ENCODE measurements around the gene KRT72.

- no peak for TF ChIP-seq CTCF (IDR thresholded peaks at IDR 0.05; ENCODE audit: low read depth, low read length, missing input control)
- no peak for TF ChIP-seq HNF4A (conservative IDR thresholded peaks at IDR 0.05)
- TF ChIP-seq REST (IDR thresholded peaks at IDR 0.05) = no peak
- no peak for TF ChIP-seq MAX (IDR thresholded peaks at IDR 0.05)
- no peak for TF ChIP-seq FOXA1 (IDR thresholded peaks at IDR 0.05)
- TF ChIP-seq ZBTB33 (IDR thresholded peaks at IDR 0.05) = no peak
- TF ChIP-seq RAD21 (IDR thresholded peaks at IDR 0.05) = no peak
- no peak for TF ChIP-seq YY1 (IDR thresholded peaks at IDR 0.05)
- TF ChIP-seq ATF3 (IDR thresholded peaks at IDR 0.05) = no peak
Measured at GRCh38 chr12:52612431-52613383, 11.4 kb upstream of the KRT72 start.

Measured in liver (tissue), 3 donors.